HG02943 (cell line): Measurements from ENCODE around the gene CACHD1.
"Not testable (repeated sequence)": the region's sequence is repeated elsewhere in the genome, so short reads cannot be mapped to it uniquely, and the experiment has no call there.

Experiments used
- ATAC-seq: cut with Tn5 transposase; IDR thresholded peaks from one replicate; pipeline ENCODE4 v1.9.1; 2021; ENCODE audit warnings: mild to moderate bottlenecking, low read depth, moderate library complexity; ENCODE audit not compliant: unreplicated experiment

CACHD1 gene

GRCh38 chr1:64495878-64496277, 25.9 kb downstream of the CACHD1 start:
- ATAC-seq = no peak

DNA sequence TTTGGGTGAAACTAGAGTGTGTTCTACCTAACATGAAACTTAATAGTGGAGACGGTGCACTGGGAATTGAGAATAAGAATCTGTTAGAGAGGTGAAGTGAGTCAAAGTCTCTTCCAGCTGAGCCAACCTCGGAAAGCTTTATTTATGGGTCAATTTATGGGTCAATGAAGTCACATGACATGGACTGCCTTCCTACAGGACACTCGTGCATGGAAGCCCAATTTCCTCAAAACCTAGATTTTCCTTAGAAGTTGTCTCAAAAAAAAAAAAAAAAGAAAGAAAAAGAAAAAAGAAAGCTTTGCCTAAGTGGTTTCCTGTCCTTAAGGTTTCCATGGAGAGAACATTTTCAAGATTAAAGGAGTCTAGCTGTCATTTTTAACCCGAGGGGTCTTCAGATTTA, 26.7 kb downstream of the CACHD1 start:
- ATAC-seq = no peak

DNA sequence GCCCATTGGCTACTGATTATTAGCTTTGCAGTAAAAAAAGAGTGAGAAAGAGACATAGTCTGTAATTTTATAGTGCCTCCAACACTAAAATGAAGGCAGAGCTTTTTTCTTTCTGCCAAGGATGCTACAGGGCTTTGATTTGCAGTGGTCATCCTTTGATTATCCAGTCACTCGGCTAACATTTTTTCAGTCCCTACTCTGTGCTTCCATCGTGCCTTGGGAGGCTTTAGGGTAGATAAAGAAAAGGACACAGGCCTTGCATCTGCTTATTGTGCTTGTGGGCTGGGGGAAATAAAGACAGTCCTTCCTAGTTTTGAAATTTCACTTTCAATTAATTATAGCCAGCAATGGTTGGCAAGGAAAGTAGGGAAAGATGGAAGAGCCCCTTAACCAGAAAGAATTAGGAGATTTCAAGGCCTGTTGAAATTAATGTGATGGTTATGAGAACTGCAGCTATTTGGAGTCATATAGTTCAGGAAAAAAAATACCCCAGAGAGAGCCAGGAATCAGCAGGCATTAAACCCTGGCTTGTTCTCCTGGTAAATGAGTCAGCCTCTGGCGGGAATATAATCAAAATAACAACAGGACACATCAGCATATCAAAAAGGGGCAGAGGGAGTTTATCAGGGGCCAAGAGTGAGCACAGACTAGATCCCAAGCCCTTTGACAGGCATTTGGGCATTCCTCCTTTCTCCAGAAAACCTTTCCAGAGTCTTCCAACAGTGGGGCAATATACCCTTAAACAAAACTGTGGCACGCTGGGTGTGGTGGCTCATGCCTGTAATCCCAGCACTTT, 27.4 kb downstream of the CACHD1 start:
- ATAC-seq = no peak

GRCh38 chr1:64498325-64498724, 28.4 kb downstream of the CACHD1 start:
- no peak for ATAC-seq

DNA sequence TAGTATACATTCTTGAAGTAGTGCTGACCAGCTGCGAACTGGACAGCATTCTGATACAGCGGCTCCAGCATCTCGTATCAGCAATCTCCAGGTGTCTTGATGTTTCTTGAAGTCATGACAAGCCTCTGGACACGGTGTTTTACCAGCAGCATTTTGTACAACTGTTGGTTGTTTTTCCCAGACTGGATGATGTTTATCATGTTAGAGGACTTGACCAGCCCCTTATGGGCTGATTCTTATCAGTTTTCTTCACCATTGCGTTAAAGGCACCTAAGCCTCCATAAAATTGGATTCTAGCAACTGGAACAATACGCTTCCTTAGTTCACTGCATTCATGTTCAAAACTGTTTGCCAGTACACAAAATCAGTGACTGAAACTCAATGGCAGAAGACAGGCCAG, 29.1 kb downstream of the CACHD1 start:
- no peak for ATAC-seq

DNA sequence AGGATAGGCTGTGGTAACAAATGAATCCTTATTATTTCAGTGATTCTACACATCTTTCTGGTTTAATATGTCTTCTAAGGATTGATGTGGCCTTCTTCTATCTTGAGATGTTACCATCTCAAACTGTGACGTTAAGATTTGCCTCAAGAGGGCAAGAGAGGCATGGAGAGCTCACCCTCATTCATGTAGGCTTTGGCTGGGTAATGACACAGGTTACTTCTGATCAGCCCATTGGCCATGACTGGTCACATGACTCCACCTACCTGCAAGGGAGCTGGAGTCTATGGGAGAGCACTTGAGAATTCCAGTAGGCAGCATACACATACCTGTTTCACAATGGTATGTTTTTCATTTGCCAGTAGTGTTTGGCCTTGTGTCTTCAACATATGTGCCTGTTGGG, 30.0 kb downstream of the CACHD1 start:
- no peak for ATAC-seq

DNA sequence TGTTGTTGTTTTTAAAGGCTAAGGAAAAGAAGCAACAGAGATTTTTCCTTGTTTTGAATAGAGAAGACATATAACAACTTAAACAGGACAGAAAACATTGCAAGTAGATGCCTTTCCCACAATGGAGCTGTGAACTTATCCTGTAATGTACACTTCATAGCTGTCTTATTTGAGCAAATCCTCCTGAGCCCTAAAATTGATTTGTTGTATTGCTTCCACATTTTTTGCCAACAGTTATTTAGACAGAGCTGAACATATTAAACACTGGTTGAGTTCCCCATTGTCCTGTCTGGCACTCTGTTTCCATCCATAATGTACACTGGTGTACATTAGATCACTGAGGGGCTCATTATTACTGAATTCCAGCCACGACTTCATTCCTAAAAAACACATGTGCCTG, 32.2 kb downstream of the CACHD1 start:
- ATAC-seq = no peak

DNA sequence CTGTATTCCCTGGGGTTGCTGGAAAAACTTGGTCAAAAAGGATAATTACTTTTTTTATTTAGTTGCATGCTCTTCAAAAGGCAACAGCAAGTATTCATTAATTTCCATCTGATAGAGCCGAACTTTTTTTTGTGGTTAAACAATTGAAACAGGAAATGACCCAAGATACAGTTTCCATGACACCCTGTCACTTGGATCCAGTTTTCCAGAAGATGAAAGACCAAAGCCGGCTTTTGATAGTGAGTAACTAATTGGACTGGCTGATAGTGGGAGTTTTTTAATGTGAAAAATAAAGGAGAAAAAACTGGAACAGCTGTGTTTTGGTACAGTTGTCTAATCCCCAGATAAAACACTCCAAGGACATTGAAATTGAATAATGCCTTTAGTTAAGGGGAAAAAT, 33.0 kb downstream of the CACHD1 start:
- ATAC-seq = no peak

GRCh38 chr1:64505232-64505943, 35.5 kb downstream of the CACHD1 start:
- no peak for ATAC-seq

DNA sequence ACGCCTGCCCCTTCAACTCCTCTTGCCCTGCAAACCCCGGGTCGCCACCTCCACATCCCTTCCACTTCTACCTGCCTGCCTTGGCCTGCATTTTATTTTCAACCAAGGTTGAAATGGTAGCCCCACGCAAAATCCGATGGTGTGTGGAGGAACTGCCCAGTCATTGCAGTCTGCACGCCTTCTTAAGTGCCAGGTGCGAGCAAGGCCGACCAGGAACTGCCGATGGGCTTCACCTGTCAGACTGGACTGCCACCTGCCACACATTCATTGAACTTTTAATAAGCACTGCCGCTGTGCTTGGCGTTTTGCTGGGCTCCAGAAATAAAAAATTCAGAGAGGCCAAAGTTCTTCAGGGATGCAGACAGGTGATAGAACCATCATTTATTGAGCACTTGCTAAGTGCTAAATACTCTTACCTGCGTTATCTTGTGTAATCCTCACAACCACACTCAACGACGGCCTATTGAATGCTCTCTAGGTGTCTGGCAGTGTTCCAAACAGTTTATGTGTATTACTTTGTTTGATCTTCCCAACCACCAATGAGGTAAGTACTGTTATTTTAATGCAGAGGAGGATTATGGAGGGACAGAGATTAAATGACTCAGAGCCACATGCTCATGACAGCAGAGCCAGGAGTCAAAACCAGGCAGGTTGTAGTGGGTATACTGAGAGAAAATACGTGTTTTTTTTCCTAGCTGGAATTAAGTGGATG, 36.2 kb downstream of the CACHD1 start:
- no peak for ATAC-seq

- ATAC-seq = no peak
Measured at GRCh38 chr1:64508629-64509028, 38.7 kb downstream of the CACHD1 start.

DNA sequence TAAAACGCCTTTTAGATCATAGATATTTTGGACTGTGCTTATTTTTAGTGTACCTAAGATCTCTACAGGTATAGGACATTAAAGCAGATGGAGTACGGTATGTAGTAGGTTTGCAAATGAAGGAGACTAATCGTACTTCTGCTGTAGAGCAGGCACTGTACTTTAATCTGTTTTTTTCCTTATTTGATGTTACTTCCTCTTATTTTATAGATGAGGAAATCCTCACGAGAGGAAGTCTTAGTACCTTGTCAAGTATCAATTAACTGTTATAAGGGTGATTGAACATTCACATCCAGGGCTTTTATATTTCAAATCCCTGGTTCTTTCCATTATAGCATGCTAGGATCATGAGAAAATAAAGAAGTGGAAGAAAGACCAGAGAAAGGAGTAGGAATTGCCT, 41.1 kb downstream of the CACHD1 start:
- no peak for ATAC-seq

DNA sequence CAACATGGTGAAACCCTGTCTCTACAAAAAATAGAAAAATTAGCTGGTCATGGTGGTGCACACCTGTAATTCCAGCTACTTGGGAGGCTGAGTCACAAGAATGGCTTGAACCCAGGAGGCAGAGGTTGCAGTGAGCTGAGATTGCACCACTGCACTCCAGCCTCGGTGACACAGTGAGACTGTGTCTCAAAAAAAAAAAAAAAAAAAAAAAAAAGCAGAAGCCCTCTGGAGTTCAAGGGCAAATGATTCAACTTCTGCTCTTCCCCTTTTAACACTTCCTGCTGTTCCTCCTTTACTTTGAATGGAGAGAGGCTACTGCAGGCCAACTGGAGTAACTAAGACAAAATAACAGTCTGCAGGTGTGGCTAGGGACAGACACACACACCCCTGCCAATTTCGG, 42.3 kb downstream of the CACHD1 start:
- ATAC-seq = not testable (repeated sequence)

- ATAC-seq = no peak
Measured at GRCh38 chr1:64513545-64513944, 43.6 kb downstream of the CACHD1 start.

DNA sequence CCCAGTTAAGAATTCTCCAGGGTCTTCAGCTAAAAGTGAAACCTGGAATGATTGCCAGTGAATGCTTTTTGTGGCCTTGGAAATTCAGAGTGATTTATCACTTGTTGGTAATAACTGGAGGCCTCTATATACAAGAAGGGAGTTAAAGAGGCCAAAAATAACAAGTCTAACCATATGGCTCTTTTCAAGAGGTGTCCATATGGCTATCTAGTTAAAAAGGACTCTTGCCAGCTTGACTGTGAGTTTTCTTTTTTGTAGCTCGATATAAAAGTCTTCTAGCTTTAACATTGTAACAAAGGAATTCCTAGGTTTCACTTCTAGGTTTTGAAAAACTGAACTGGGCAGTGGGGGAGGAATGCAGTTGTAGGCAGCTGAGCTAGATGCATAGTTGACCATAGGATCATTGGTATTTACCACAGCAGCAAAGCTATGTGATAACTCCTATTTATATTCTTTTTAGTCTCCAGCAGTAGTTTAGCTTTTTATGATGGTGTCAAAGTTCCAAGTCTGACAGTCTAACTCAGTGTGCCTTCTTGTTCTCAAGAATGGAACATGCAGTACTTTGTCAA, 44.4 kb downstream of the CACHD1 start:
- no peak for ATAC-seq

GRCh38 chr1:64515427-64515826, 45.5 kb downstream of the CACHD1 start:
- ATAC-seq = no peak

DNA sequence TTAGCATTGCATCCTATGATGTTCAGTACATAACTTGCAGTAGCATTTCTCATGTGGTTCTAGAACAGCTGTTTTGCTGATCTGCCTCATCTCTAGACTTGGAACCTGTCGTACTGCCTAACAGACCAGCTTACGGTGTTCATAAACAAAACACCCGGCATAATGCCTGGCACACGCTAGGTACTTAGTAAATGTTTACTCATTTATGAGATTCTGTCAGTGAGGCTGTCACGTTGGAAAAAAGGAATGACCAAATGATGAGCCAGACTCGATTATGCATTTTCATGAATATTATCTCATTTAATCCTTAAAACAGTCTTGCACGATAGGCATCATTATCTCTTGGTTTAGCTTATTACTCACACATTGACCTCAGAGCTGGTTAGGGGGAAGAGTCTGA, 46.4 kb downstream of the CACHD1 start:
- no peak for ATAC-seq

DNA sequence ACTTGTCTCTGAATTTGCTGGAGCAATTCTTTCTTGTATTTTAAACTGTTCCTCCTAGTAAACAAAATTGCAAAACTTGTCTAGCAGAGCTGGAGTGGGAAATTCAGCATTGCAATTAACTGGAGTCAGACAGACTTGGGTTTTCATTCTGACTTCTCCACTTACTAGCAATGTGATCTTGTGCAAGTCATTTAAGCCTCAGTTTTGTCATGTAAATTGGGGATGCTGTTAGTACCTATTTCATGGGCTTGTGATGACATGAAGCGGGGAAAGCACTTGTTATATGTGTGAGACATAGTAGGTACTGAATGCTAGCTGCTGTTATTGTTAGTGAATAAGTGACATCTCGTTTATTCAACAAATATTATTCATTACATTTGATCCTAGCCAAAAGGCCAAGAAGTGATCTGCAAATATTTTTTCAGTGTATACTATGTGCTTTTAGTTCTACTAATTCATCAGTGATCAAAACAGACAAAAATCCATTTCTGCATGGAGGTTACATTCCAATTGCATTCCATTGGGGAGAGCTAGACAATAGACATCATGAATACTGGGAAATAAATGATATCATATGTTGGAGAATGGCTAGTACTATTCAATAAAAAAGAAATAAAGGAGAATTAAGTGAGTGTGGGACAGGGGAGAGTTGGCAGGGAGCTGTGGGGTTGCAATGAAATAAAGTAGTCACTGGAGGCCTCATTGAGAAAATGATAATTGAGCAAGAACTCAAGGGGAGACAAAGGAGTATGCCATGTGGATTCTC, 47.1 kb downstream of the CACHD1 start:
- no peak for ATAC-seq

- ATAC-seq = no peak
Measured at GRCh38 chr1:64517640-64518039, 47.7 kb downstream of the CACHD1 start.

DNA sequence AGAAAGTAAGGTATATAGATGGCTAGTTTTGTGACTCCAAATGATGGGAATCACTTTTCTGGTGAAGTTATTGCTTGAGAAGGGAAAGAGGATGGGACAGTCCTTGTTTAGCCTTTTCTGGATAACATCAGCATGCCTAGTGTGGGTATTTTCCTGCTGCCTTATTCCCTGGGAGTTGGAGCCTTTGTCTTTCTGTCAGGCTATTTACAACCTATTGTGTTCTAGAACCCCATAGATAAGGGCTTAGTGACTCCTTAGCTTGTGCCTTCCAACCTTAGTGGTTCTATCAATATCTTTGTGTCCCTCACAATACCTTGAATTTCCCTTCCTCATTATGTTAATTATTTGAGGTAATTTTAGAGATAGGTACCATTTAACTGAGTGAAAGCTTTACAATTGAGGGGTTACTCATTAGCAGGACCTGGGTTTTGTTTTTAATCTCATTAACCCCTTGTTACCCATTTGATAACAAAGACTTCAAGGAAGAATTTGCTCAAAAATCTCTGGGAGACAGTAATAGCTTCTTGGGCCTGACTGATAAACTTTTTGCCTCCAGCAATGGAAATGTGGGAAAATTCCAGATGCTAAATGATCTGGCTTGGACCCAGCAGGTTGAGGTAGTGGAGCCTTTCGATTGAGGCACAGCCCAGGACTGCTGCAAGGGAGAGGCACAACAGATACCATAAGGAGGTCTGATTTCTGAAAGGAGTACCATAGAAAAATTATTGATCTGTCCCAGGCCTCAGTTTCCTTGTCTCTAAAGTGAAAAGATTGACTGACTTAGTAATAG, 49.0 kb downstream of the CACHD1 start:
- no peak for ATAC-seq
